ENCODE measurements around the gene PRSS36. TPM values are rescaled to one million over a fixed set of nuclear protein-coding genes. Genes with fewer than 3 reads are reported as not detected.
A peak's percentile ranks its signal among the peaks of the same experiment; 100 is the strongest.
"Not testable (repeated sequence)": the region's sequence is repeated elsewhere in the genome, so short reads cannot be mapped to it uniquely, and the experiment has no call there.

Gene PRSS36
- total RNA-seq, 1 donor from 2014 or later = not detected

- no peak for DNase-seq
Observed at GRCh38 chr16:31141489-31142108, 8.3 kb downstream of the PRSS36 start.

- not testable (repeated sequence) for DNase-seq
Observed at GRCh38 chr16:31141071-31141469, 8.8 kb downstream of the PRSS36 start.

- DNase-seq = peak; percentile 83
Observed at GRCh38 chr16:31138621-31139578, 11.0 kb downstream of the PRSS36 start.

- not testable (repeated sequence) for DNase-seq
Observed at GRCh38 chr16:31136822-31137499, 12.9 kb downstream of the PRSS36 start.

DNA sequence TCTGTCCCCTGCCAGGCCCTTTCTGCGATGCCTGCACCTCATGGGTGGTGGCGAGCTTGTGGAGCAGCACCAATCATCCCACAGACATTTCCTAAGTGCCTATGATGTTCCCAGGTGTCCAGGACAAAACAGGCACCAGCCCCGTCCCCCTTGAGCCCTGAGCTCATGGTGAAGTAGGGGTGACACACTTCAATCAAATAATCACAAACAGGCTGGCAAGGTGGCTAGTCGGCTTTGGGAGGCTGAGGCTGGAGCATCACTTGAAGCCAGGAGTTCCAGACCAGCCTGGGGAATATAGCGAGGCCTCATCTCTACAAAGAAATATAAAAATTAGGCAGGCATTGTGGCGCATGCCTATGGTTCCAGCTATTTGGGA, 13.6 kb downstream of the PRSS36 start:
- DNase-seq = no peak

DNA sequence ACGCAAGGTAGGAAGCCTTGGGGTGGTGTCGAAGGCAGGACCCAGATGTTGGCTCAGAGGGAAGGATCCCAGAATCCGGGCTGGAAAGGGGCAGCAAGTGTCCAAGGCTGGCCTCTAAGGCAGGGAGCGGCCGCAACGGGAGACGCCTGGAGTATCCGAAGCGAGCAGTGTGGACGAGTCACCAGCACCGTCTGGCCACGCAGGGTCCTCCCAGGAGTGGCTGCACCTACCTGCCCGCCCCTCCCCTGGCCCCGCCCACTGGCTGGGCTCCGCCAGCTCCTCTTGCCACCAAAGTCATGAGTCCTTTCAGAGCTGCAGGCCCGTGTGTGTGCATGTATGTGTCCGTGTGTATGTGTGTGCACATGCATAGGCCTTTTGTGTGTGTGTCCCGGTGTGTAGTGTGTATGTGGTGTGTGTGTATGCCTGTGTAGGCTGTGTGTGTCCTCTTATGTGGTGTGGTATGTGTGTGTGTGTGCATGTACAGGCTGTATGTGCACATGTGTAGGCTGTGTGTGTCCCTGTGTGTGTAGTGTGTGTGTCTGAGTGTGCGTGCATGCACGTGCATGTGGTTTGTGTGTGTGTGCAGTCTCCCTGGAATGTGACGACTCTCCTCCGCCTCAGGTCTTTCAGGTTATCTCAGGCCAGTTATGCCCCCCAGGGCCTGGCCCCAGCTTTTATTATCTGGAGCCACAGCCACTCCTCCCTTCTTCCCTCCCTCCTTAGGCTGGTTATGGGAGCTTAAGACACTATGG, 14.2 kb downstream of the PRSS36 start, which contains the start of gene PRSS8:
Gene PRSS8 (minus strand): TSS at position 193 of the 752 bp plus-strand sequence. CDS start 229 bp downstream, outside the sequence.
- no peak for DNase-seq

DNA sequence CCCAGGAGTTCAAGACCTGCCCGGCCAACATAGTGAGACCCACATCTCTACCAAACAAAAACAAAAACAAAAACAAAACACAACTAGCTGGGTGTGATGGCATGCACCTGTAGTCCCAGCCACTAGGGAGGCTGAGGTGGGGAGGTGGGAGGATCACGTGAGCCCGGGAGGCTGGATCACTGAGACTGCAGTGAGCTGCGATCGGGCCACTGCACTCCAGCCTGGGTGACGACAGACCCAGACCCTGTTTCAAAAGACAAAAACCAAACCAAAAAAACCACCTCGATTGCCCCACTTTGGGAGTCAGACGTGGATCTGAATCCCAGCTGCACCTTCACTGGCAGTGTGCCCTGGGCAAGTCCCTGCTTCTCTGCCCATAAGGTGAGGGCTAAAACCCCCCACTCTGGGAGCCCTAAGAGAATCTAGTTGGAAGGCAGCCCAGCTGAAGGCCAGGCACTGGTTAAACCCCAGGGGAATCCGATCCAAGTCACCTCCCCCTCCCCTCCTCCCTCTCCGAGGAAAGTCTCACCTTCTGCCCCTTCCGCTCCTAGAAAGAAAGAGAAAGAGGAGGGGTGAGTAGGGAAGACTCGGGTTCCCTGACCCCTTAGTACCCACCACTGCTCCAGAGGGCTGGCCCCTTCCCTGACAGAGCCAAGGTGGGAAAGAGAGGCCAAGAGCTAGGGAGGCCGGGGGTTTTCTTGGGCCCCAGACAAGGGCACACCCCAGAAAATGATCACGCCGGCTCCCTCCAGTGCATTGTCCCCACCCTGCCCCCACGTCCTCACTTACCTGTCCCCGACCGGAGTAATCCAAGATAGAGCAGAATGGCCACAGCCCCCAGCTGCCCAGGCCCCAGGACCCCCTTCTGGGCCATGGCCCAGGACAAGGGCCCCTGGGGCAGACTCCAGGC, 15.0 kb downstream of the PRSS36 start:
- no peak for DNase-seq

DNA sequence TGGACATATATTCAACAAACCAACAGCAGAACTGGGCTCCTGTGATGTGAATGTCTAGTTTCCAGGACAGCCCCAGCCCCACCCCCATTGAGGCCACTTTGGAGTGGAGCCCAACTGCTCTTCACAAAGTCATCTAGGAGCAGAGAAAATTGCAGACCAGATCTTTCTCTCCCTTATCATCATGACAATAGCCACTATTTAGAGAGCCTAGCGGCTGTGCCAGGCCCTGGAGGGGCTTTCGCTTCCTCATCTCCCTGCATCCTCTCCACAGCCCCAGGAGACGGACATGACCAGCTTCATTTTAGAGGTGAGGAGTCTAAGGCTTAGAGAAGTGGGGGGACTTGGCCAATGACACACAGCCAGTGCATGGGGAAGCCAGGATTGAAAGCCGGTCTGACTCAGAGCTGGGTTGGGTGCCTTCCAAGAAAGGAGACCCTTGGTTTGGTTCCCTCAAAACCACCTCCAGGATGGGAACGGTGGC, 15.7 kb downstream of the PRSS36 start:
- DNase-seq = no peak

DNA sequence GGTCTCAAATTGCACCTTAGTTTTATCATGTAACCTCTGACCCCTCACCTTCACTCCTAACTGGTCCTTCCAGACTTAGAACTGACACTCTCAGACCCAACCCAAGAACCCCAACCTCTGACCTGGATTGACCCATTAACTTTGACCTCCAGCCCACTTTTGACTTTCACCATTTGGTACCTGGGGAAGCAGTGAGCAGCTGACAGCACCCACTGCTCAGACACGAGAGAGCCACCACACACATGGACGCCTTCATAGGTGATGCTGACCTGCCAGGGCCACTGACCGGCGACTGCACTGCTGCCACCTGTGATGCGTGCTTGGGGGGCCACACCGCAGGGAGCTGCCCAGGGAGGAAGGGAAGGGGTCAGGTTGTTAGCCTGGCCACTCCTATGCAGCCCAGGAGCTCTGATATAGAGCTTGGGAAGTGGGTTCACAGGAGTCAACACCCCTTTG, 16.8 kb downstream of the PRSS36 start:
- no peak for DNase-seq

- DNase-seq = no peak
Observed at GRCh38 chr16:31132303-31132979, 17.4 kb downstream of the PRSS36 start.

GRCh38 chr16:31131841-31132271, 18.0 kb downstream of the PRSS36 start:
- no peak for DNase-seq

GRCh38 chr16:31131416-31131815, 18.4 kb downstream of the PRSS36 start:
- DNase-seq = no peak

- no peak for DNase-seq
Observed at GRCh38 chr16:31130899-31131298, 19.0 kb downstream of the PRSS36 start.

- DNase-seq = no peak
Observed at GRCh38 chr16:31130336-31130891, 19.5 kb downstream of the PRSS36 start.

DNA sequence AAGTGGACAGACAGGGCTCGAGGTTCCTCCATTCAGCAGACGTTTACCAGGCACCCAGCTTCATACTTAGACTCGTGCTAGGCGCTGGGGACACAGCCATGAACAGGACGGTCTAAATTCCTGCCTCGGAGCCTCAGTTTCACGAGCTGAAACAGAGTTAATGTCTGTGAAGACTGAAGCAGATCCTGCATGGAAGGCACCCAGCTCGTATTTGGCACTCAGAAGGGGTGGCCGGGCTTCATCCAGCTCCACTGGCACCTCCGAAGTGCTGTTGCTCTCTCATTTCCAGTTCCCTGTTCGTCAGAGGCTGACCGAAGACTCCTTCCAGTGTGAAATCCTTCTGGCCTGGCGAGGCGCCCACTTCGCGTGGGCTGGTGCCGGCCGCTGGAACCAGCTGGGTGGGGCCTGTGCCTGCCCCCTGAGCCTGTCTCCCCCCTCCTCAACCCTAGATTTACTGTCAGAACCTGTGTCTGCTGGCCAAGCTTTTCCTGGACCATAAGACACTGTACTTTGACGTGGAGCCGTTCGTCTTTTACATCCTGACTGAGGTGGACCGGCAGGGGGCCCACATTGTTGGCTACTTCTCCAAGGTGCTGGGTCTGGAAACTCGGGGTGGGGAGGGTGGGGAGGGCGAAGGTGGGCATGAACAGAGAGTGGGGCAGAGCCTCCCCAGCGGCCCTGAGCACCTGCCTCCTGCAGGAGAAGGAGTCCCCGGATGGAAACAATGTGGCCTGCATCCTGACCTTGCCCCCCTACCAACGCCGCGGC, 20.1 kb downstream of the PRSS36 start:
- no peak for DNase-seq

DNA sequence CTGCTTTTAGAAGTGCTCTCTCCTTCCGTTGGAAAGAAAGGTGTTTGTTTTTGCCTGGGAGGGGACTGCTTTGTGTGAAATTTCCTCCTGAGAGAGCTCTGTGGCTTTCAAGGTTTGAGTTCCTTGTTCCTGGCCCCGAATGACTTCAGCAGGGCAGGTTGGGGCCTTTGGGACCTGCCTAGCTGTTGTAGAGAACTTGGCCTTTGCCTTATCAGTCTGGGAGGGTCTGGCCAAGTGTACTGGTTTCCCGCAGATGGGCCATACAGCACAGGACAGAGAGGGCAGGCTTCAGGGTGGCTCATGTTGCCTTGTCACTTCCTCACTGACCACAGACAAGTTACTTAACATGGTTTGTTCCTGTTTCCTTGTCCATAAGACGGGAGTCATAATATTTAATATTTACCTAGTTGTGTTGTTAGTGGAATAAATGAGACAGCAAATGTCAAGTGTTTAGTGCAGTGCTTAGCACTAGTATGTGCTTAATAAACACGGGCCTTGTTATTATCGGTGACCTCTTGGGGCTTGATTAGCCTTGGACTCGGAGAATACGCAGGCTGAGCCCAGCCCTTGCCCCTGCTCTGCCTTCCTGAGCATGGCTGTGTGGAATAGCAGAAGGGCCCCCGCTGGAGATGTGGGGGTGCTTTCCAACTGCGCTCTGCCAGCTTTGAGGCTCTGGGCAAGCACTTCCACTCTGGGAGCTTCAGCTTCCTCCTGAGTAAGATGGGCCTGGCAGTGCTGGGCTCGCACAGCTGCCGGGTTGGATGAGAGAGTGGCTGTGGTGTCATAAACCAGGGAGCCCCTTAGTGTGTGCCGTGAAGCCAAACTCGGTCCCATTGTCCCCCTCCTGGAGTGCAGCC, 20.9 kb downstream of the PRSS36 start:
- no peak for DNase-seq

- no peak for DNase-seq
Observed at GRCh38 chr16:31127182-31127581, 22.7 kb downstream of the PRSS36 start.

DNA sequence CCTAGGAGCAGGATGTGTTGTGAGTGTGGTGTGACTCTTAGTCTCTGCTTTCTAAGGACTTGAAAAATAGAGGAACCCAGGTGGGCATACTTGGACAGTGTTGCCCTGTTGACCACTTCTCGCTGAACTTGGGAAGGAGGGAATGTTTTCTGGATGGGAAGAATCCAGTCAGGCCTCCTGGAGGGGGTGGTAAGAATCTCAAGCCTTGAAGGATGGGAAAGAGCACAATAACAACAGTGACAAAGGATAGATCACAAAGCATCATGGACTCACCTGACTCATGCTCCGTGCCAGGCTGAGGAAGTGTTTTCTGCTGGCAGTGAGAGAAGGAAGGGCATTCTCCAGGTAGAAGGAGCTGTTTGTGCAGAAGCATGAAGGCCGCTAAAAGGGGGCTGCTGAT, 24.0 kb downstream of the PRSS36 start:
- DNase-seq = no peak

All from dermis blood vessel endothelial cell (primary cell).